ENCODE measurements around the gene RAB3C.

The RAB3C gene

DNA sequence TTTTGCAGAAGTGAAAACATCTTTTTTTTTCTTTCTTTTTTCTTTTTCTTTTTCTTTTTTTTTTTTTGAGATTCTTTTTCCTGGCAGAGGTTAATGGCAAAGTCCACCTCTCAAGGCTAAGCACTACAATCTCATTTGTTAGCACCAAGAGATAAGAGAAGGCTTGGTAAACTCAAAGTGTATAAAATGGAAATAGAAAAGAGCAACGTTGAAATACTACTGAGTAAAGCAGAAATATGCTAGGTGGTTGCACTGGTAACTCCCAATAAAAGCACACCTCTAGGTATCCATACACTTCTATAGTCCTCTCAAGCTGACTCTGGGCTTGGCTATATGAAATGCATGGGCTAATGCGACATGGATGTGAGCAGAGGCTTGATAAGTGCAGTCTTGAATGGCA lies 188.9 kb downstream of the RAB3C start:
- no peaks in the 10 kb centered on the region for H3K4me1 ChIP-seq (ENCODE audit: control insufficient read depth in 1 of 2, insufficient read depth in 1 of 2, low read depth in 1 of 2, low read length in 1 of 2)
- no peaks in the 10 kb centered on the region for H3K36me3 ChIP-seq
- no peak overlapping the region for H3K27ac ChIP-seq
- H3K27me3 ChIP-seq, result no peaks in the 10 kb centered on the region
- H3K4me3 ChIP-seq (ENCODE audit: low read depth in 1 of 2, low read length in 1 of 2), result no peak overlapping the region
- no peaks in the 10 kb centered on the region for H3K9me3 ChIP-seq
- TF ChIP-seq, protein P1, sequence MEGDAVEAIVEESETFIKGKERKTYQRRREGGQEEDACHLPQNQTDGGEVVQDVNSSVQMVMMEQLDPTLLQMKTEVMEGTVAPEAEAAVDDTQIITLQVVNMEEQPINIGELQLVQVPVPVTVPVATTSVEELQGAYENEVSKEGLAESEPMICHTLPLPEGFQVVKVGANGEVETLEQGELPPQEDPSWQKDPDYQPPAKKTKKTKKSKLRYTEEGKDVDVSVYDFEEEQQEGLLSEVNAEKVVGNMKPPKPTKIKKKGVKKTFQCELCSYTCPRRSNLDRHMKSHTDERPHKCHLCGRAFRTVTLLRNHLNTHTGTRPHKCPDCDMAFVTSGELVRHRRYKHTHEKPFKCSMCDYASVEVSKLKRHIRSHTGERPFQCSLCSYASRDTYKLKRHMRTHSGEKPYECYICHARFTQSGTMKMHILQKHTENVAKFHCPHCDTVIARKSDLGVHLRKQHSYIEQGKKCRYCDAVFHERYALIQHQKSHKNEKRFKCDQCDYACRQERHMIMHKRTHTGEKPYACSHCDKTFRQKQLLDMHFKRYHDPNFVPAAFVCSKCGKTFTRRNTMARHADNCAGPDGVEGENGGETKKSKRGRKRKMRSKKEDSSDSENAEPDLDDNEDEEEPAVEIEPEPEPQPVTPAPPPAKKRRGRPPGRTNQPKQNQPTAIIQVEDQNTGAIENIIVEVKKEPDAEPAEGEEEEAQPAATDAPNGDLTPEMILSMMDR (IDR thresholded peaks at IDR 0.05), result no peak

DNA sequence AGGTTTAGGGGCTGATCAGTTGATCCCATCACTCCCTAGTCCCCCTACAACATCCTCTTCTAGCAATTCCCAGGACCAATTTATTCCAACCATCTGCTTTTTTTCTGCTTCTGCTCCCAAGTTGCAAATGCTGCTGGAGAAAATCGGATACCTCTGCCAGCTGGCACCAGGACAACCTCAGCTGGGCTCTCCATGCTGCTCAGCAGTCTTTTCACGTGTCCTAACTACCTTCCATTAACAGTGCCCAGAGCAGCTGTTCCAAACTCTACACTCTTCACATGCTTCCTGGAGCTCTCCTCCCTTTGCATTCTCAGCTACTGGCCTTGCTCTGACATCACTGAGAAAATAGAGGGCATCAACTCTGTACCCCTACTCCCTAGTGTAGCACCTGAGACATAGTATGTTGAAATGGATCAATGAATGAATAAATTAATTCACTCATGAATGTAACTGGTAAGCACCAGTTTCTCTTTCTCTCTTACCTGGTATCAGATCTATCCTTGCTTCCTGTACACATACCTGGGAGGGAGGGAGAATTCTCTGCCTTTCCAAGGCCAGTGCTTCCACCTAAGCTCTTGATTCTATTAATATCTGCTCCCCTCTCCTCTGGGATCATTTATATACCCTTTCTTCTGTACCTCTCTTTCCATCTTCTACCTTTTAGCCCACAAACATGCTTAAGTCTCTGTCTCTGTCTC lies 191.0 kb downstream of the RAB3C start:
- H3K4me1 ChIP-seq (ENCODE audit: control insufficient read depth in 1 of 2, insufficient read depth in 1 of 2, low read depth in 1 of 2, low read length in 1 of 2), result no peaks in the 10 kb centered on the region
- no peaks in the 10 kb centered on the region for H3K36me3 ChIP-seq
- no peaks in the 10 kb centered on the region for H3K9me3 ChIP-seq
- H3K27me3 ChIP-seq, result no peaks in the 10 kb centered on the region
- TF ChIP-seq, protein P1 (IDR thresholded peaks at IDR 0.05), result no peak
- no peak overlapping the region for H3K4me3 ChIP-seq (ENCODE audit: low read depth in 1 of 2, low read length in 1 of 2)
- no peak overlapping the region for H3K27ac ChIP-seq

DNA sequence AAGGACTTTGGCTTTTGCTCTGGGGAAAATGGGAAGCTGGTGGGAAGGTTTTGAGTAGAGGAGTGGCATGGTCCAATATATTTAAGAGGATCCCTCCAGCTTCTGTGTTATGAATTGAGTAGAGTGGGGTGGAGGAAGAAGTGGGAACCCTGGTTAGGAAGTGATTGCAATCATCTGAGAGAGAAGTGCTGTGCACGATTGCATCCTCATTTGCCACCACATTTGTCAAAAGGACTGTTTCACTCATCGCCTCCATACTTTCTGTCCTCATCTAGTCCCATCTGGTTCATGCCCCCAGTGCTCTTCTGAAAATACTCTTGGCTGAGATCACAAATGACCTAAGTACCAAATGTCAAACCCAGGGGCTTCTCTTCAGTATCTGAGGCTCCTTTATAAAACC lies 192.1 kb downstream of the RAB3C start:
- no peaks in the 10 kb centered on the region for H3K36me3 ChIP-seq
- TF ChIP-seq, protein P1 (IDR thresholded peaks at IDR 0.05), result no peak
- no peaks in the 10 kb centered on the region for H3K9me3 ChIP-seq
- no peak overlapping the region for H3K4me3 ChIP-seq (ENCODE audit: low read depth in 1 of 2, low read length in 1 of 2)
- no peak overlapping the region for H3K27ac ChIP-seq
- H3K27me3 ChIP-seq, result no peaks in the 10 kb centered on the region
- no peaks in the 10 kb centered on the region for H3K4me1 ChIP-seq (ENCODE audit: control insufficient read depth in 1 of 2, insufficient read depth in 1 of 2, low read depth in 1 of 2, low read length in 1 of 2)

DNA sequence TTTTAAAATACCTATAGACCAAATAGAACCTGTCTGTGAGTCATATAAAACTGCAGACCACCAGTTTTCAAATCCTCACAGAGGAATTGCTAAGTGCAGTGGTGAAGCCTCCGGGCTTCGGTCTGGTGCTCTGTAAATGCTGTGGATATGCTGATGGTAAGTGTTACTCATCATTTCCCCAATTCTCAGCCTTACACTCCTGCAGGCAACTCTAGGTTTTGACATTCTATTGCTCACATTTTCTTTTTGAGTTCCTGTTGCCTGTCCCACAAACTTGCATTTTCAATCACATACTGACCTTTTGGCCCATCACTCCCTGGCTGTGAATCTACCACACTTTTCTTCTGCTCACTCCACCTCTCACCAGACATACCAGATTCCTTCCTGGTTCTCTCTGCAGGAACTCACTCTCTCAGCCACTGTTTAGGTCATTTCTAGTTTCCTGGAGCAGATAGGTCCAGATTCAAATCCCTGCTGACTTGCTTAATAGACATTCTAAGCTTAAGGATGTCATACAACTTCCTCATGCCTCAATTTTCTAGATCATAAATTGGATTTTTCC lies 192.9 kb downstream of the RAB3C start:
- TF ChIP-seq, protein P1 (IDR thresholded peaks at IDR 0.05), result no peak
- no peaks in the 10 kb centered on the region for H3K4me1 ChIP-seq (ENCODE audit: control insufficient read depth in 1 of 2, insufficient read depth in 1 of 2, low read depth in 1 of 2, low read length in 1 of 2)
- no peaks in the 10 kb centered on the region for H3K27me3 ChIP-seq
- no peak overlapping the region for H3K4me3 ChIP-seq (ENCODE audit: low read depth in 1 of 2, low read length in 1 of 2)
- no peaks in the 10 kb centered on the region for H3K36me3 ChIP-seq
- H3K9me3 ChIP-seq, result no peaks in the 10 kb centered on the region
- no peak overlapping the region for H3K27ac ChIP-seq

DNA sequence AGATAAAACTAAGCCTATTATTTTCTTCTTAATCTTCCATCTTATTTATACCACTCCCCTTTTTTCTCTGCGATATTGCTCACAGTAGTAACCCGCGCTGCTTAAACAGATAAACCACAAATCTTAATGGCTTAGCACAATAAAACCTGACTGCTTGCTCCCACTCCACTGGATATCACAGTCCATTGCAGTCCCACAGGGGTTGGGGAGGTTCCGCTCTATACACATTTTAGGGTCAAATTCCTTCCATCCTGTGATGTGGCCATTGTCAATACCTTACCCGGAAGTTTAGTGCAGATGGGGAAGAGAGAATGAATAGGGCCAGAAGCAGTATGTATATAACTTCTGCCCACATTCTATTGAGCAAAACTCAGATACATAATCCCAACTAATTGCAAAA lies 193.7 kb downstream of the RAB3C start:
- H3K27me3 ChIP-seq, result no peaks in the 10 kb centered on the region
- TF ChIP-seq, protein P1 (IDR thresholded peaks at IDR 0.05), result no peak
- H3K36me3 ChIP-seq, result no peaks in the 10 kb centered on the region
- no peak overlapping the region for H3K27ac ChIP-seq
- H3K4me1 ChIP-seq (ENCODE audit: control insufficient read depth in 1 of 2, insufficient read depth in 1 of 2, low read depth in 1 of 2, low read length in 1 of 2), result no peaks in the 10 kb centered on the region
- H3K9me3 ChIP-seq, result no peaks in the 10 kb centered on the region
- no peak overlapping the region for H3K4me3 ChIP-seq (ENCODE audit: low read depth in 1 of 2, low read length in 1 of 2)
